ENCODE measurements around the gene ABHD4.
"Not testable (repeated sequence)": the region's sequence is repeated elsewhere in the genome, so short reads cannot be mapped to it uniquely, and the experiment has no call there.

Gene ABHD4

GRCh38 chr14:22561661-22562579 is 36.2 kb upstream of the ABHD4 start:
- no peak overlapping the region for H3K4me3 ChIP-seq (ENCODE audit: low read depth, low read length)

- H3K4me3 ChIP-seq (ENCODE audit: low read depth, low read length), result no peak overlapping the region
These were observed 34.1 kb upstream of the ABHD4 start for GRCh38 chr14:22563987-22564386.

GRCh38 chr14:22564463-22564862 is 33.6 kb upstream of the ABHD4 start:
- no peak overlapping the region for H3K4me3 ChIP-seq (ENCODE audit: low read depth, low read length)

GRCh38 chr14:22565391-22565945 is 32.6 kb upstream of the ABHD4 start:
- no peak overlapping the region for H3K4me3 ChIP-seq (ENCODE audit: low read depth, low read length)

- not testable (repeated sequence) for H3K4me3 ChIP-seq (ENCODE audit: low read depth, low read length)
These were observed 31.8 kb upstream of the ABHD4 start for GRCh38 chr14:22566266-22566665.

GRCh38 chr14:22566845-22567244 is 31.3 kb upstream of the ABHD4 start:
- H3K4me3 ChIP-seq (ENCODE audit: low read depth, low read length), result no peak overlapping the region

GRCh38 chr14:22567437-22567836 is 30.7 kb upstream of the ABHD4 start:
- H3K4me3 ChIP-seq (ENCODE audit: low read depth, low read length), result no peak overlapping the region

GRCh38 chr14:22569106-22569736 is 28.9 kb upstream of the ABHD4 start:
- H3K4me3 ChIP-seq (ENCODE audit: low read depth, low read length), result no peak overlapping the region

- no peak overlapping the region for H3K4me3 ChIP-seq (ENCODE audit: low read depth, low read length)
These were observed 28.4 kb upstream of the ABHD4 start for GRCh38 chr14:22569737-22570131.

- no peak overlapping the region for H3K4me3 ChIP-seq (ENCODE audit: low read depth, low read length)
These were observed 27.8 kb upstream of the ABHD4 start for GRCh38 chr14:22570132-22570949.

- no peak overlapping the region for H3K4me3 ChIP-seq (ENCODE audit: low read depth, low read length)
These were observed 25.5 kb upstream of the ABHD4 start for GRCh38 chr14:22572562-22573058.

GRCh38 chr14:22573804-22574203 is 24.3 kb upstream of the ABHD4 start:
- H3K4me3 ChIP-seq (ENCODE audit: low read depth, low read length), result no peak overlapping the region

GRCh38 chr14:22577334-22577908 is 20.7 kb upstream of the ABHD4 start:
- no peak overlapping the region for H3K4me3 ChIP-seq (ENCODE audit: low read depth, low read length)

GRCh38 chr14:22579236-22579635 is 18.9 kb upstream of the ABHD4 start:
- no peak overlapping the region for H3K4me3 ChIP-seq (ENCODE audit: low read depth, low read length)

GRCh38 chr14:22579881-22580280 is 18.2 kb upstream of the ABHD4 start:
- no peak overlapping the region for H3K4me3 ChIP-seq (ENCODE audit: low read depth, low read length)

- H3K4me3 ChIP-seq (ENCODE audit: low read depth, low read length), result no peak overlapping the region
These were observed 17.5 kb upstream of the ABHD4 start for GRCh38 chr14:22580625-22581024.

- no peak overlapping the region for H3K4me3 ChIP-seq (ENCODE audit: low read depth, low read length)
These were observed 14.1 kb upstream of the ABHD4 start for GRCh38 chr14:22583994-22584393.

GRCh38 chr14:22587247-22587646 is 10.9 kb upstream of the ABHD4 start:
- no peak overlapping the region for H3K4me3 ChIP-seq (ENCODE audit: low read depth, low read length)

- peak overlapping the region; percentile 96 for H3K4me3 ChIP-seq (ENCODE audit: low read depth, low read length)
These were observed 10.2 kb upstream of the ABHD4 start for GRCh38 chr14:22587677-22588422.

- H3K4me3 ChIP-seq (ENCODE audit: low read depth, low read length), result peak overlapping the region; percentile 96
These were observed 9.5 kb upstream of the ABHD4 start for GRCh38 chr14:22588526-22589095.
